K562 (cell line): ENCODE measurements around the gene ING4. TPM values are rescaled to one million over a fixed set of nuclear protein-coding genes. Genes with fewer than 3 reads are reported as not detected.
A peak's percentile ranks its signal among the peaks of the same experiment; 100 is the strongest.

Source experiments
- CTCF ChIP-seq, 3 experiments: IDR thresholded peaks in 2 of 3; conservative IDR thresholded peaks in 1 of 3; 2 replicates each; pipeline ENCODE4 v1.5.1; 2011 to 2012; ENCODE audit warnings: low read length in 3 of 3, mild to moderate bottlenecking in 3 of 3, control low read depth in 2 of 3, improper control_type of control experiment in 1 of 3, inconsistent platforms in 1 of 3, low read depth in 1 of 3, mixed read lengths in 1 of 3, moderate library complexity in 1 of 3; ENCODE audit not compliant: insufficient read depth in 2 of 3
- HLTF ChIP-seq: fragments of 450-650 bp; IDR thresholded peaks from 2 replicates; pipeline ENCODE4 v1.6.1; 2016
- POLR2AphosphoS5 ChIP-seq: IDR thresholded peaks from 2 replicates; pipeline ENCODE4 v1.6.1; 2011; ENCODE audit warnings: mild to moderate bottlenecking, low read depth, low read length, moderate library complexity; ENCODE audit not compliant: control insufficient read depth, insufficient read depth
- TRIM25 ChIP-seq: fragments of 450-650 bp; IDR thresholded peaks from 2 replicates; pipeline ENCODE4 v1.7.0; 2016; ENCODE audit warnings: borderline replicate concordance
- VEZF1 ChIP-seq: fragments of 200-800 bp; sonication (Bioruptor generic); IDR thresholded peaks from 2 replicates; pipeline ENCODE4 v1.6.1; 2017; ENCODE audit warnings: missing genetic modification characterization, missing compliant biosample characterization
- YY1 ChIP-seq, 3 experiments: IDR thresholded peaks; 2 replicates each; pipeline ENCODE4 v1.6.1; 2011; ENCODE audit warnings: low read length in 2 of 3, mild to moderate bottlenecking in 2 of 3, moderate library complexity in 2 of 3, borderline replicate concordance in 1 of 3, control low read depth in 1 of 3, low read depth in 1 of 3; ENCODE audit not compliant: insufficient read depth in 3 of 3, insufficient replicate concordance in 2 of 3, control insufficient read depth in 1 of 3, insufficient read length in 1 of 3; ENCODE audit errors: extremely low read depth in 1 of 3
- ZNF134 ChIP-seq: fragments of 250-450 bp; sonication (Bioruptor Pico); conservative IDR thresholded peaks from 2 replicates; pipeline ENCODE4 v1.4.0; 2020
- ZNF436 ChIP-seq: fragments of 250-450, 450-650 bp; sonication (Bioruptor Pico); formaldehyde crosslinking; IDR thresholded peaks from 2 replicates; pipeline ENCODE4 v1.7.0; 2020; ENCODE audit warnings: mild to moderate bottlenecking
- polyA plus RNA-seq, 8 experiments: library from polyadenylated mRNA; depleted of rRNA in 4 of 8; stranded (reverse) in 5 of 8; unstranded in 3 of 8; fragments of >200 nt; fragmentation: Nextera tagmentation in 2 of 8; fragmentation: Illumina TruSeq in 1 of 8; extraction: Ambion mirVana in 2 of 8; extraction: Trizol in 1 of 8; gene quantifications; 2 replicates each; pipeline versions ENCODE4 v1.2.1 to v1.2.3, GENCODE V29; 2011 to 2014; ENCODE audit warnings: inconsistent platforms in 1 of 8, missing spikeins in 1 of 8
- total RNA-seq, 7 experiments: library from RNA; depleted of rRNA in 6 of 7; stranded (reverse); fragments of >200 nt in 6 of 7; fragmentation: Illumina TruSeq in 2 of 7; extraction: Trizol in 2 of 7; gene quantifications; 2 replicates each; pipeline versions ENCODE4 v1.2.1 to v1.2.3, GENCODE V29; 2011 to 2021; ENCODE audit warnings: low replicate concordance in 1 of 7

The ING4 gene
- total and polyA plus RNA-seq, 9 of the 15 experiments (the other 6 are each of a cell fraction or from before 2014, with no cell fraction given): 6.6 to 30.2 (median 15.7) TPM

- peak in 1 of 3 experiments; percentile 65 for TF ChIP-seq YY1 (IDR thresholded peaks at IDR 0.05; ENCODE audit: borderline replicate concordance in 1 of 3, control insufficient read depth in 1 of 3, extremely low read depth in 1 of 3, insufficient read depth in 3 of 3, insufficient read length in 1 of 3, insufficient replicate concordance in 2 of 3, low read depth in 1 of 3, low read length in 2 of 3)
- TF ChIP-seq POLR2AphosphoS5: 0 out of 2 replicates have a peak, but pooled peaks have one; percentile 46
- no peak for TF ChIP-seq ZNF436 (CRISPR knock-in tag)
- 0 out of 6 replicates have a peak, but pooled peaks of 1 of the 3 experiments have one; percentile 2 for TF ChIP-seq CTCF (IDR thresholded peaks at IDR 0.05 in 2 of 3, conservative IDR thresholded peaks at IDR 0.05 in 1 of 3; ENCODE audit: insufficient read depth in 2 of 3, low read depth in 1 of 3, low read length in 3 of 3)
- no peak for TF ChIP-seq ZNF134 (CRISPR knock-in tag)
- TF ChIP-seq HLTF: peak; percentile 67; the same call in 1 of the 2 replicates
- peak; percentile 98 for TF ChIP-seq VEZF1 (CRISPR knock-in tag)
- TF ChIP-seq TRIM25: 0 out of 2 replicates have a peak, but pooled peaks have one; percentile 37
Observed at GRCh38 chr12:6613015-6613775, 49.7 kb downstream of the ING4 start (continued).
